K562 (cell line): ENCODE measurements around the gene PPIA. TPM values are rescaled to one million over a fixed set of nuclear protein-coding genes. Genes with fewer than 3 reads are reported as not detected.

ENCODE experiments used
- ATAC-seq: fragments of 200-7000 bp; cut with Tn5 transposase; 3 replicates; pipeline ENCODE4 v1.9.1; 2020; ENCODE audit warnings: moderate library complexity
- BruUV-seq: library from RNA; stranded (reverse); fragments of 400-500 nt; replicated peaks from 2 replicates; lab custom pipeline; 2021; lab: Mats Ljungman, UMichigan
- CTCF ChIA-PET: fragments of 300-600 bp; formaldehyde crosslinking; extraction: SDS; loops from one replicate; lab custom pipeline; 2021; ENCODE audit warnings: low intra/inter-chr PET ratio; lab: Yijun Ruan, JAX
- POLR2A ChIA-PET: fragments of 300-600, 350-650 bp; sonication (Branson Sonifier 250); formaldehyde crosslinking; extraction: SDS; loops from one replicate; lab custom pipeline; 2021; ENCODE audit warnings: antibody characterized with exemption, inconsistent platforms; lab: Yijun Ruan, JAX
- DNase-seq, 4 experiments: peaks; one replicate each; pipeline versions ENCODE4 v3.0.0 to v3.0.0-alpha.2; 2011 to 2018; ENCODE audit warnings: low spot score in 3 of 4, mixed read lengths in 3 of 4; ENCODE audit errors: extremely low read depth in 1 of 4
- FAIRE-seq: peaks from 2 replicates; lab custom pipeline; 2011; peaks lifted over from hg19 to GRCh38; lab: Jason Lieb, UNC
- H2AFZ ChIP-seq: 2 replicates; pipeline ENCODE4 v1.6.0; 2011; ENCODE audit warnings: low read depth, low read length, control low read depth, inconsistent platforms
- H3K27ac ChIP-seq: fragments of 200-600 bp; 3 replicates; pipeline ENCODE4 v1.8.0; 2011; ENCODE audit warnings: low read depth, mild to moderate bottlenecking, control low read depth, inconsistent platforms, low read length, moderate library complexity, mixed read lengths; ENCODE audit errors: extremely low read depth
- H3K27me3 ChIP-seq, 2 experiments: fragments of 300-600 bp in 1 of 2; 2 replicates in 1 of 2; 3 replicates in 1 of 2; pipeline versions ENCODE4 v1.6.0 to v1.8.0; 2011; ENCODE audit warnings: inconsistent platforms in 2 of 2, low read length in 2 of 2, mild to moderate bottlenecking in 1 of 2, mixed read lengths in 1 of 2, moderate library complexity in 1 of 2; ENCODE audit not compliant: control insufficient read depth in 2 of 2, insufficient read depth in 2 of 2
- H3K36me3 ChIP-seq: fragments of 300-600 bp; 3 replicates; pipeline ENCODE4 v1.8.0; 2011; ENCODE audit warnings: mild to moderate bottlenecking, low read length, inconsistent platforms; ENCODE audit not compliant: control insufficient read depth, insufficient read depth
- H3K4me1 ChIP-seq, 2 experiments: fragments of 200-600 bp in 1 of 2; replicated peaks in 1 of 2; 2 replicates in 1 of 2; 3 replicates in 1 of 2; pipeline versions ENCODE4 v1.5.1 to v1.8.0; 2011; ENCODE audit warnings: inconsistent platforms in 2 of 2, low read length in 2 of 2, mild to moderate bottlenecking in 1 of 2, mixed read lengths in 1 of 2, moderate library complexity in 1 of 2; ENCODE audit not compliant: control insufficient read depth in 2 of 2, insufficient read depth in 2 of 2
- H3K4me2 ChIP-seq: 2 replicates; pipeline ENCODE4 v1.6.1; 2011; ENCODE audit warnings: low read length, control low read depth, inconsistent platforms, mixed read lengths; ENCODE audit not compliant: insufficient read depth
- H3K4me3 ChIP-seq: fragments of 200-600 bp; sonication (generic), shearing (Covaris generic); 2 replicates; pipeline ENCODE4 v1.5.1; 2016; ENCODE audit warnings: control low read depth, inconsistent platforms
- H3K79me2 ChIP-seq: fragments of 200-600 bp; 3 replicates; pipeline ENCODE4 v1.8.0; 2011; ENCODE audit warnings: low read length, inconsistent platforms; ENCODE audit not compliant: control insufficient read depth, insufficient read depth
- H3K9ac ChIP-seq, 2 experiments: 2 replicates each; pipeline versions ENCODE4 v1.6.0 to v1.6.1; 2011; ENCODE audit warnings: low read depth in 2 of 2, low read length in 2 of 2, control low read depth in 1 of 2, inconsistent platforms in 1 of 2, mild to moderate bottlenecking in 1 of 2, mixed read lengths in 1 of 2; ENCODE audit not compliant: insufficient read depth in 1 of 2
- H3K9me1 ChIP-seq: one replicate; pipeline ENCODE4 v1.6.0; 2011; ENCODE audit warnings: inconsistent platforms, mild to moderate bottlenecking, low read length, moderate library complexity; ENCODE audit not compliant: control insufficient read depth, insufficient read depth
- H3K9me3 ChIP-seq: replicated peaks from 2 replicates; pipeline ENCODE4 v1.5.1; 2011; ENCODE audit warnings: low read depth, low read length, inconsistent platforms; ENCODE audit not compliant: control insufficient read depth, insufficient read depth
- H4K20me1 ChIP-seq: replicated peaks from 2 replicates; pipeline ENCODE4 v1.6.1; 2011; ENCODE audit warnings: low read length, inconsistent platforms, mixed read lengths; ENCODE audit not compliant: control insufficient read depth, insufficient read depth
- ARID4B ChIP-seq: sonication (generic); formaldehyde crosslinking; IDR thresholded peaks from 2 replicates; pipeline ENCODE4 v1.8.0; 2022; ENCODE audit warnings: mild to moderate bottlenecking, missing genetic modification reagents
- TAF1 ChIP-seq: IDR thresholded peaks from 2 replicates; pipeline ENCODE4 v1.6.1; 2011; ENCODE audit warnings: mild to moderate bottlenecking, low read length, moderate library complexity; ENCODE audit not compliant: insufficient read depth, control insufficient read depth, severe bottlenecking; ENCODE audit errors: extremely low read depth
- WGBS: fragments of 100-300 bp; shearing (Covaris generic); methylation state at CpG from one replicate; pipeline ENCODE4 v1.1.6; 2016; ENCODE audit warnings: low coverage, mixed read lengths; ENCODE audit not compliant: insufficient coverage; ENCODE audit errors: missing lambda C conversion rate; 5-methylcytosine and 5-hydroxymethylcytosine counted together
- in situ Hi-C: fragments of 300-500 bp; cut with MboI; formaldehyde crosslinking; loops from 4 replicates; pipeline ENCODE4 v1.15.0; 2018; ENCODE audit warnings: inconsistent platforms, mixed read lengths
- intact Hi-C: fragments of 100-400 bp; cut with micrococcal nuclease; formaldehyde crosslinking; loops from 2 replicates; pipeline ENCODE4 v1.14.2; 2022
- polyA plus RNA-seq, 8 experiments: library from polyadenylated mRNA; depleted of rRNA in 4 of 8; stranded (reverse) in 5 of 8; unstranded in 3 of 8; fragments of >200 nt; fragmentation: Nextera tagmentation in 2 of 8; fragmentation: Illumina TruSeq in 1 of 8; extraction: Ambion mirVana in 2 of 8; extraction: Trizol in 1 of 8; gene quantifications; 2 replicates each; pipeline versions ENCODE4 v1.2.1 to v1.2.3, GENCODE V29; 2011 to 2014; ENCODE audit warnings: inconsistent platforms in 1 of 8, missing spikeins in 1 of 8
- total RNA-seq, 7 experiments: library from RNA; depleted of rRNA in 6 of 7; stranded (reverse); fragments of >200 nt in 6 of 7; fragmentation: Illumina TruSeq in 2 of 7; extraction: Trizol in 2 of 7; gene quantifications; 2 replicates each; pipeline versions ENCODE4 v1.2.1 to v1.2.3, GENCODE V29; 2011 to 2021; ENCODE audit warnings: low replicate concordance in 1 of 7
- TF ChIP-seq, protein P1 (sequence below): fragments of 200-600 bp; sonication (generic); IDR thresholded peaks from one replicate; pipeline ENCODE4 v1.6.1; 2012; ENCODE audit warnings: mild to moderate bottlenecking, low read depth, low read length, inconsistent platforms

PPIA gene
- total and polyA plus RNA-seq, 9 of the 15 experiments (the other 6 are each of a cell fraction or from before 2014, with no cell fraction given) = 2,583 to 7,504 (median 3,973) TPM

GRCh38 chr7:44748045-44748947, 48.2 kb upstream of the PPIA start, which contains the start of gene ZMIZ2:
Gene ZMIZ2, plus strand, starts transcription at chr7:44748847. Its CDS starts 7,403 bp downstream, at chr7:44756250.
- peak; percentile 90 for ATAC-seq
- CTCF ChIA-PET = no interaction called here
- intact Hi-C loops = loop anchor here (5.0 to 10.0 kb wide), 2 partner anchors 49 to 97 kb away; partner anchors contain the start of genes H2AZ2 and PPIA
- peak; percentile 10 for TF ChIP-seq TAF1
- TF ChIP-seq ARID4B = no peak
- TF ChIP-seq, protein P1, sequence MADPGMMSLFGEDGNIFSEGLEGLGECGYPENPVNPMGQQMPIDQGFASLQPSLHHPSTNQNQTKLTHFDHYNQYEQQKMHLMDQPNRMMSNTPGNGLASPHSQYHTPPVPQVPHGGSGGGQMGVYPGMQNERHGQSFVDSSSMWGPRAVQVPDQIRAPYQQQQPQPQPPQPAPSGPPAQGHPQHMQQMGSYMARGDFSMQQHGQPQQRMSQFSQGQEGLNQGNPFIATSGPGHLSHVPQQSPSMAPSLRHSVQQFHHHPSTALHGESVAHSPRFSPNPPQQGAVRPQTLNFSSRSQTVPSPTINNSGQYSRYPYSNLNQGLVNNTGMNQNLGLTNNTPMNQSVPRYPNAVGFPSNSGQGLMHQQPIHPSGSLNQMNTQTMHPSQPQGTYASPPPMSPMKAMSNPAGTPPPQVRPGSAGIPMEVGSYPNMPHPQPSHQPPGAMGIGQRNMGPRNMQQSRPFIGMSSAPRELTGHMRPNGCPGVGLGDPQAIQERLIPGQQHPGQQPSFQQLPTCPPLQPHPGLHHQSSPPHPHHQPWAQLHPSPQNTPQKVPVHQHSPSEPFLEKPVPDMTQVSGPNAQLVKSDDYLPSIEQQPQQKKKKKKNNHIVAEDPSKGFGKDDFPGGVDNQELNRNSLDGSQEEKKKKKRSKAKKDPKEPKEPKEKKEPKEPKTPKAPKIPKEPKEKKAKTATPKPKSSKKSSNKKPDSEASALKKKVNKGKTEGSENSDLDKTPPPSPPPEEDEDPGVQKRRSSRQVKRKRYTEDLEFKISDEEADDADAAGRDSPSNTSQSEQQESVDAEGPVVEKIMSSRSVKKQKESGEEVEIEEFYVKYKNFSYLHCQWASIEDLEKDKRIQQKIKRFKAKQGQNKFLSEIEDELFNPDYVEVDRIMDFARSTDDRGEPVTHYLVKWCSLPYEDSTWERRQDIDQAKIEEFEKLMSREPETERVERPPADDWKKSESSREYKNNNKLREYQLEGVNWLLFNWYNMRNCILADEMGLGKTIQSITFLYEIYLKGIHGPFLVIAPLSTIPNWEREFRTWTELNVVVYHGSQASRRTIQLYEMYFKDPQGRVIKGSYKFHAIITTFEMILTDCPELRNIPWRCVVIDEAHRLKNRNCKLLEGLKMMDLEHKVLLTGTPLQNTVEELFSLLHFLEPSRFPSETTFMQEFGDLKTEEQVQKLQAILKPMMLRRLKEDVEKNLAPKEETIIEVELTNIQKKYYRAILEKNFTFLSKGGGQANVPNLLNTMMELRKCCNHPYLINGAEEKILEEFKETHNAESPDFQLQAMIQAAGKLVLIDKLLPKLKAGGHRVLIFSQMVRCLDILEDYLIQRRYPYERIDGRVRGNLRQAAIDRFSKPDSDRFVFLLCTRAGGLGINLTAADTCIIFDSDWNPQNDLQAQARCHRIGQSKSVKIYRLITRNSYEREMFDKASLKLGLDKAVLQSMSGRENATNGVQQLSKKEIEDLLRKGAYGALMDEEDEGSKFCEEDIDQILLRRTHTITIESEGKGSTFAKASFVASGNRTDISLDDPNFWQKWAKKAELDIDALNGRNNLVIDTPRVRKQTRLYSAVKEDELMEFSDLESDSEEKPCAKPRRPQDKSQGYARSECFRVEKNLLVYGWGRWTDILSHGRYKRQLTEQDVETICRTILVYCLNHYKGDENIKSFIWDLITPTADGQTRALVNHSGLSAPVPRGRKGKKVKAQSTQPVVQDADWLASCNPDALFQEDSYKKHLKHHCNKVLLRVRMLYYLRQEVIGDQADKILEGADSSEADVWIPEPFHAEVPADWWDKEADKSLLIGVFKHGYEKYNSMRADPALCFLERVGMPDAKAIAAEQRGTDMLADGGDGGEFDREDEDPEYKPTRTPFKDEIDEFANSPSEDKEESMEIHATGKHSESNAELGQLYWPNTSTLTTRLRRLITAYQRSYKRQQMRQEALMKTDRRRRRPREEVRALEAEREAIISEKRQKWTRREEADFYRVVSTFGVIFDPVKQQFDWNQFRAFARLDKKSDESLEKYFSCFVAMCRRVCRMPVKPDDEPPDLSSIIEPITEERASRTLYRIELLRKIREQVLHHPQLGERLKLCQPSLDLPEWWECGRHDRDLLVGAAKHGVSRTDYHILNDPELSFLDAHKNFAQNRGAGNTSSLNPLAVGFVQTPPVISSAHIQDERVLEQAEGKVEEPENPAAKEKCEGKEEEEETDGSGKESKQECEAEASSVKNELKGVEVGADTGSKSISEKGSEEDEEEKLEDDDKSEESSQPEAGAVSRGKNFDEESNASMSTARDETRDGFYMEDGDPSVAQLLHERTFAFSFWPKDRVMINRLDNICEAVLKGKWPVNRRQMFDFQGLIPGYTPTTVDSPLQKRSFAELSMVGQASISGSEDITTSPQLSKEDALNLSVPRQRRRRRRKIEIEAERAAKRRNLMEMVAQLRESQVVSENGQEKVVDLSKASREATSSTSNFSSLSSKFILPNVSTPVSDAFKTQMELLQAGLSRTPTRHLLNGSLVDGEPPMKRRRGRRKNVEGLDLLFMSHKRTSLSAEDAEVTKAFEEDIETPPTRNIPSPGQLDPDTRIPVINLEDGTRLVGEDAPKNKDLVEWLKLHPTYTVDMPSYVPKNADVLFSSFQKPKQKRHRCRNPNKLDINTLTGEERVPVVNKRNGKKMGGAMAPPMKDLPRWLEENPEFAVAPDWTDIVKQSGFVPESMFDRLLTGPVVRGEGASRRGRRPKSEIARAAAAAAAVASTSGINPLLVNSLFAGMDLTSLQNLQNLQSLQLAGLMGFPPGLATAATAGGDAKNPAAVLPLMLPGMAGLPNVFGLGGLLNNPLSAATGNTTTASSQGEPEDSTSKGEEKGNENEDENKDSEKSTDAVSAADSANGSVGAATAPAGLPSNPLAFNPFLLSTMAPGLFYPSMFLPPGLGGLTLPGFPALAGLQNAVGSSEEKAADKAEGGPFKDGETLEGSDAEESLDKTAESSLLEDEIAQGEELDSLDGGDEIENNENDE = no peak

More at GRCh38 chr7:44748045-44748947, 48.2 kb upstream of the PPIA start, which contains the start of gene ZMIZ2:
- Histone ChIP-seq H3K4me3 (peak within 1 kb of the TSS; percentile 76), H3K9me3 (no peaks in the 10 kb centered on the region), H3K9ac (peak within 1 kb of the TSS; percentile 89 to 97), H4K20me1 (peaks cover 8% of the 10 kb centered on the region), H2AFZ (peak within 1 kb of the TSS; percentile 94), H3K4me1 (peaks cover 26 to 33% of the 10 kb centered on the region in 2 experiments; a peak in 4 of 5 replicates), H3K36me3 (peaks cover 19% of the 10 kb centered on the region; the same call in 2 of the 3 replicates), H3K4me2 (peak within 1 kb of the TSS; percentile 90), H3K9me1 (no peaks in the 10 kb centered on the region), H3K27ac (peak within 1 kb of the TSS; percentile 96), H3K79me2 (peaks cover 36% of the 10 kb centered on the region), H3K27me3 (no peaks in the 10 kb centered on the region)
- FAIRE-seq (peak; percentile 78), DNase-seq (peak; percentile 90 to 98 (median 98))
- POLR2A ChIA-PET = interaction anchor here (0.7 to 1.9 kb wide), 4 partner anchors 10 to 100 kb away, joined by 3 to 7 read pairs (median 4); partner anchors contain the start of gene H2AZ2
- BruUV-seq = no TSS peak
- in situ Hi-C loops = no loop called here
- under 1% methylated on average over 24 of the region's 92 CpGs for WGBS
